Neural progenitor cell (in vitro differentiated cells): Measurements from ENCODE around the gene CRCP. TPM values are rescaled to one million over a fixed set of nuclear protein-coding genes. Genes with fewer than 3 reads are reported as not detected.
"Not testable (repeated sequence)": the region's sequence is repeated elsewhere in the genome, so short reads cannot be mapped to it uniquely, and the experiment has no call there.

Experiments
- DNase-seq: peaks from one replicate; pipeline ENCODE4 v3.0.0-alpha.2; 2016; ENCODE audit warnings: low spot score
- H2AFZ ChIP-seq: fragments of 200-600 bp; sonication (generic); replicated peaks from 2 replicates; pipeline ENCODE4 v1.6.1; 2016; ENCODE audit warnings: antibody characterized with exemption
- H3F3A ChIP-seq: fragments of 200-600 bp; sonication (generic); 2 replicates; pipeline ENCODE4 v1.6.1; 2016; ENCODE audit warnings: antibody characterized with exemption, low read depth
- H3K27ac ChIP-seq: fragments of 200-600 bp; sonication (generic); 2 replicates; pipeline ENCODE4 v1.5.1; 2016; ENCODE audit warnings: mild to moderate bottlenecking
- H3K27me3 ChIP-seq: fragments of 200-600 bp; sonication (generic); 2 replicates; pipeline ENCODE4 v1.6.1; 2016; ENCODE audit warnings: mild to moderate bottlenecking, moderate library complexity
- H3K36me3 ChIP-seq: fragments of 200-600 bp; sonication (generic); 2 replicates; pipeline ENCODE4 v1.5.1; 2016
- H3K4me1 ChIP-seq: fragments of 200-600 bp; sonication (generic); 2 replicates; pipeline ENCODE4 v1.6.1; 2016; ENCODE audit warnings: mixed run types
- H3K4me2 ChIP-seq: fragments of 200-600 bp; sonication (generic); 2 replicates; pipeline ENCODE4 v1.6.1; 2016
- H3K4me3 ChIP-seq: fragments of 200-600 bp; sonication (generic); 2 replicates; pipeline ENCODE4 v1.5.1; 2016
- H3K79me2 ChIP-seq: fragments of 200-600 bp; sonication (generic); 2 replicates; pipeline ENCODE4 v1.6.1; 2016; ENCODE audit warnings: low read depth
- H3K9ac ChIP-seq: fragments of 200-600 bp; sonication (generic); 2 replicates; pipeline ENCODE4 v1.6.1; 2016
- H3K9me3 ChIP-seq: fragments of 200-600 bp; sonication (generic); 2 replicates; pipeline ENCODE4 v1.5.1; 2016; ENCODE audit warnings: low read depth
- H4K20me1 ChIP-seq: fragments of 200-600 bp; sonication (generic); 2 replicates; pipeline ENCODE4 v1.6.1; 2016; ENCODE audit warnings: low read depth
- H3K27ac Mint-ChIP-seq: 3 replicates; pipeline ENCODE4 v1.8.0; 2021; ENCODE audit warnings: mixed read lengths
- H3K27me3 Mint-ChIP-seq: 2 replicates; pipeline ENCODE4 v1.8.0; 2022; ENCODE audit warnings: low read depth, mild to moderate bottlenecking, inconsistent platforms, moderate library complexity, mixed read lengths; ENCODE audit not compliant: insufficient read depth
- H3K36me3 Mint-ChIP-seq: 3 replicates; pipeline ENCODE4 v1.8.0; 2021; ENCODE audit warnings: mixed read lengths
- H3K4me1 Mint-ChIP-seq: 3 replicates; pipeline ENCODE4 v1.8.0; 2021; ENCODE audit warnings: mixed read lengths
- H3K4me3 Mint-ChIP-seq: 3 replicates; pipeline ENCODE4 v1.8.0; 2021; ENCODE audit warnings: mild to moderate bottlenecking, moderate library complexity, mixed read lengths
- H3K9me3 Mint-ChIP-seq: 3 replicates; pipeline ENCODE4 v1.8.0; 2020; ENCODE audit warnings: mixed read lengths
- CTCF ChIP-seq: fragments of 200-600 bp; sonication (generic); IDR thresholded peaks from 2 replicates; pipeline ENCODE4 v1.5.1; 2017; ENCODE audit warnings: antibody characterized with exemption, mild to moderate bottlenecking
- EZH2 ChIP-seq: fragments of 200-600 bp; sonication (generic); IDR thresholded peaks from 2 replicates; pipeline ENCODE4 v1.6.1; 2017; ENCODE audit warnings: antibody characterized with exemption, mild to moderate bottlenecking, moderate library complexity
- EZH2phosphoT487 ChIP-seq: fragments of 200-600 bp; sonication (generic); IDR thresholded peaks from 2 replicates; pipeline ENCODE4 v1.6.1; 2017; ENCODE audit warnings: antibody characterized with exemption
- total RNA-seq: library from RNA; depleted of rRNA; stranded (reverse); fragments of >200 nt; gene quantifications from 2 replicates; pipeline ENCODE4 v1.2.3, GENCODE V29; 2015; ENCODE audit warnings: low replicate concordance

The CRCP gene
- total RNA-seq, 1 donor from 2014 or later, result 30.0 TPM

GRCh38 chr7:66118603-66119002 is 4.0 kb downstream of the CRCP start:
- no peak overlapping the region for H3K9ac ChIP-seq
- H3K36me3 Mint-ChIP-seq, result peaks cover 8% of the 10 kb centered on the region

GRCh38 chr7:66119245-66119850 is 4.7 kb downstream of the CRCP start:
- no peak for TF ChIP-seq EZH2
- TF ChIP-seq EZH2phosphoT487, result no peak
- TF ChIP-seq CTCF, result no peak
- H3K27ac Mint-ChIP-seq, result no peak overlapping the region
- no peaks in the 10 kb centered on the region for H3K27me3 ChIP-seq
- no peaks in the 10 kb centered on the region for H3K9me3 Mint-ChIP-seq
- peaks cover 26% of the 10 kb centered on the region for H4K20me1 ChIP-seq
- H3K9me3 ChIP-seq, result no peaks in the 10 kb centered on the region
- DNase-seq, result no peak
- H3K4me3 Mint-ChIP-seq, result no peak overlapping the region
- peaks cover 16% of the 10 kb centered on the region for H3K4me1 Mint-ChIP-seq
- H3K9ac ChIP-seq, result no peak overlapping the region
- H3K36me3 Mint-ChIP-seq, result peaks cover 8% of the 10 kb centered on the region
- H3K36me3 ChIP-seq, result no peaks in the 10 kb centered on the region
- no peak overlapping the region for H2AFZ ChIP-seq
- H3K4me1 ChIP-seq, result peaks cover 9% of the 10 kb centered on the region
- no peak overlapping the region for H3K4me3 ChIP-seq
- no peak overlapping the region for H3K27ac ChIP-seq
- peaks cover 88% of the 10 kb centered on the region for H3K79me2 ChIP-seq
- H3K4me2 ChIP-seq, result no peak overlapping the region
- H3K27me3 Mint-ChIP-seq, result peaks cover 2% of the 10 kb centered on the region
- peaks cover 13% of the 10 kb centered on the region for H3F3A ChIP-seq

More at GRCh38 chr7:66118603-66119002, 4.0 kb downstream of the CRCP start:
- H3K27me3 Mint-ChIP-seq, result peaks cover 2% of the 10 kb centered on the region
- Histone ChIP-seq H3K36me3 (no peaks in the 10 kb centered on the region), H3K79me2 (peaks cover 84% of the 10 kb centered on the region), H3K27ac (no peak overlapping the region), H2AFZ (no peak overlapping the region), H3K4me1 (peaks cover 9% of the 10 kb centered on the region), H3K27me3 (no peaks in the 10 kb centered on the region), H3K9me3 (no peaks in the 10 kb centered on the region), H3K4me2 (no peak overlapping the region), H3F3A (peaks cover 13% of the 10 kb centered on the region), H3K4me3 (no peak overlapping the region), H4K20me1 (peaks cover 26% of the 10 kb centered on the region)
- no peak for TF ChIP-seq CTCF
- TF ChIP-seq EZH2phosphoT487, result no peak
- TF ChIP-seq EZH2, result no peak
- H3K27ac Mint-ChIP-seq, result no peak overlapping the region
- no peak overlapping the region for H3K4me3 Mint-ChIP-seq
- H3K4me1 Mint-ChIP-seq, result peaks cover 16% of the 10 kb centered on the region
- H3K9me3 Mint-ChIP-seq, result no peaks in the 10 kb centered on the region
- no peak for DNase-seq

GRCh38 chr7:66123175-66123528 is 8.5 kb downstream of the CRCP start:
- no peak for TF ChIP-seq EZH2
- Histone ChIP-seq H3F3A (no peaks in the 10 kb centered on the region), H3K27me3 (no peaks in the 10 kb centered on the region), H3K4me3 (no peak overlapping the region), H3K36me3 (no peaks in the 10 kb centered on the region), H3K4me2 (no peak overlapping the region), H3K9ac (no peak overlapping the region), H4K20me1 (peaks cover 24% of the 10 kb centered on the region), H3K27ac (no peak overlapping the region), H3K9me3 (no peaks in the 10 kb centered on the region), H3K79me2 (peaks cover 96% of the 10 kb centered on the region), H3K4me1 (no peaks in the 10 kb centered on the region), H2AFZ (no peak overlapping the region)
- Mint-ChIP-seq H3K27me3 (peaks cover 2% of the 10 kb centered on the region), H3K4me3 (no peak overlapping the region), H3K27ac (no peak overlapping the region), H3K9me3 (no peaks in the 10 kb centered on the region), H3K4me1 (no peaks in the 10 kb centered on the region), H3K36me3 (no peaks in the 10 kb centered on the region)
- no peak for DNase-seq

GRCh38 chr7:66124569-66124861 is 9.9 kb downstream of the CRCP start:
- not testable (repeated sequence) for H3K36me3 ChIP-seq, H3K4me3 Mint-ChIP-seq, H3K9ac ChIP-seq, H3K9me3 Mint-ChIP-seq, H3K27ac Mint-ChIP-seq, H3K4me1 ChIP-seq, DNase-seq, H3K27ac ChIP-seq, H3K27me3 Mint-ChIP-seq, H3K27me3 ChIP-seq, H2AFZ ChIP-seq, H3K9me3 ChIP-seq, H3K4me2 ChIP-seq, H3K4me3 ChIP-seq, H3K4me1 Mint-ChIP-seq, H3F3A ChIP-seq, H3K36me3 Mint-ChIP-seq
- peaks cover 96% of the 10 kb centered on the region for H3K79me2 ChIP-seq
- H4K20me1 ChIP-seq, result peaks cover 12% of the 10 kb centered on the region
